ENCODE results near the gene TBC1D1.

Gene TBC1D1

GRCh38 chr4:37994569-37994968 is 103.7 kb downstream of the TBC1D1 start:
- TF ChIP-seq CTCF (IDR thresholded peaks at IDR 0.05; ENCODE audit: unreplicated experiment in 3 of 3): no peak
- H3K27ac Mint-ChIP-seq: peak overlapping the region; percentile 49 to 86 (median 56)
- H3K36me3 Mint-ChIP-seq (ENCODE audit: low read depth): no peaks in the 10 kb centered on the region
- H3K4me1 Mint-ChIP-seq: peaks cover 73% of the 10 kb centered on the region
- no peak overlapping the region for H3K4me3 Mint-ChIP-seq
- H3K9me3 Mint-ChIP-seq: no peaks in the 10 kb centered on the region
- H3K27me3 Mint-ChIP-seq (ENCODE audit: low read depth): no peaks in the 10 kb centered on the region

DNA sequence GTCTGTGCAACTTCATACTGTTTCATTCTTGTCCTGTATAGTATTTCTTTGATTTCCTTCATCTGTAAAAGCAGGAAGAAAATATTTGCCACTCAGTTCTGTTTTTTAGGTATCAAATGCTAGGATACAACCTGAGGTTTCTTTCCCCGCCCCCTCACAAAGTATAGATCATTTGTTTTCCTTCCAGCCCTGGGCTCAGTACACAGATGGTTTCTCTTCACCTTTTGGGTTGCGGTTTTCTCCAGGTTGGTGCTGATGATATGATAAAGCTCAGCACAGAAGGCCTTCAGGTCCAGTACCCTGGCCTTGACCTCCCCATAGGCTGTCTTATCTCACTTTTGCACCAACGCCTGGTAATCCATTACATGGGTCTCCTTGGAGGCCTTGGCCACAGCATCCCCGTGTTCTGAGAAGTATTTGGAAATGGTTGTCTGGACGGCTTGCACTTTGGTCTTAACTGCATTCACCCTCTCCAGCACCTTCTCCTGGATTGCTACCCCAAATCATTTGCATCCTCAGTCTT is 104.5 kb downstream of the TBC1D1 start:
- peaks cover 74% of the 10 kb centered on the region for H3K4me1 Mint-ChIP-seq
- H3K27ac Mint-ChIP-seq: peak overlapping the region; percentile 49 to 86 (median 56)
- H3K9me3 Mint-ChIP-seq: no peaks in the 10 kb centered on the region
- H3K27me3 Mint-ChIP-seq (ENCODE audit: low read depth): no peaks in the 10 kb centered on the region
- H3K4me3 Mint-ChIP-seq: no peak overlapping the region
- no peak for TF ChIP-seq CTCF (IDR thresholded peaks at IDR 0.05; ENCODE audit: unreplicated experiment in 3 of 3)
- no peaks in the 10 kb centered on the region for H3K36me3 Mint-ChIP-seq (ENCODE audit: low read depth)

GRCh38 chr4:37995981-37996775 is 105.3 kb downstream of the TBC1D1 start:
- no peak for TF ChIP-seq CTCF (IDR thresholded peaks at IDR 0.05; ENCODE audit: unreplicated experiment in 3 of 3)
- Mint-ChIP-seq H3K4me3 (peak overlapping the region in 2 of 3 experiments; percentile 35 to 49), H3K4me1 (peaks cover 66% of the 10 kb centered on the region), H3K27ac (peak overlapping the region in 2 of 3 experiments; percentile 49 to 89), H3K9me3 (no peaks in the 10 kb centered on the region), H3K36me3 (ENCODE audit: low read depth) (no peaks in the 10 kb centered on the region), H3K27me3 (ENCODE audit: low read depth) (no peaks in the 10 kb centered on the region)

- H3K9me3 Mint-ChIP-seq: no peaks in the 10 kb centered on the region
- H3K27ac Mint-ChIP-seq: peak overlapping the region; percentile 49 to 73 (median 53)
- H3K4me1 Mint-ChIP-seq: peaks cover 73% of the 10 kb centered on the region
- H3K27me3 Mint-ChIP-seq (ENCODE audit: low read depth): no peaks in the 10 kb centered on the region
- no peaks in the 10 kb centered on the region for H3K36me3 Mint-ChIP-seq (ENCODE audit: low read depth)
- peak overlapping the region; percentile 4 to 79 (median 58) for H3K4me3 Mint-ChIP-seq
- TF ChIP-seq CTCF (IDR thresholded peaks at IDR 0.05; ENCODE audit: unreplicated experiment in 3 of 3): no peak
These were observed 107.3 kb downstream of the TBC1D1 start for GRCh38 chr4:37998226-37998625.

GRCh38 chr4:37999000-37999716 is 108.3 kb downstream of the TBC1D1 start:
- Mint-ChIP-seq H3K9me3 (no peaks in the 10 kb centered on the region), H3K4me3 (peak overlapping the region in 1 of 3 experiments; percentile 54), H3K27me3 (ENCODE audit: low read depth) (no peaks in the 10 kb centered on the region), H3K4me1 (peaks cover 78% of the 10 kb centered on the region), H3K27ac (peak overlapping the region in 2 of 3 experiments; percentile 49 to 58), H3K36me3 (ENCODE audit: low read depth) (no peaks in the 10 kb centered on the region)
- no peak for TF ChIP-seq CTCF (IDR thresholded peaks at IDR 0.05; ENCODE audit: unreplicated experiment in 3 of 3)

Measured in nephron (organoid).